Activated T-helper 9 cell treated with anti-CD3 and anti-CD28 coated beads, Interleukin-2, amount 50 U/mL, for 16 hours (primary cell): ENCODE results near the gene OR6F1.
"Not testable (repeated sequence)": the region's sequence is repeated elsewhere in the genome, so short reads cannot be mapped to it uniquely, and the experiment has no call there.

Source experiments
- DNase-seq: peaks from one replicate; pipeline ENCODE4 v3.0.0-alpha.2; 2020; ENCODE audit warnings: low read depth

OR6F1 gene

GRCh38 chr1:247716546-247716945 is at the start of gene OR6F1:
Gene OR6F1, minus strand, starts transcription at chr1:247716646. Its CDS starts 3,891 bp downstream, at chr1:247712755.
- DNase-seq = no peak

- DNase-seq = no peak
Observed at GRCh38 chr1:247760456-247760855, 44.0 kb upstream of the OR6F1 start, which contains the start of gene OR1C1. Gene OR1C1, minus strand, starts transcription at chr1:247760556. Its CDS starts 2,150 bp downstream, at chr1:247758406.

- DNase-seq = not testable (repeated sequence)
Observed at GRCh38 chr1:247754311-247754710, 37.9 kb upstream of the OR6F1 start.

GRCh38 chr1:247749870-247750269 is 33.4 kb upstream of the OR6F1 start:
- no peak for DNase-seq

DNA sequence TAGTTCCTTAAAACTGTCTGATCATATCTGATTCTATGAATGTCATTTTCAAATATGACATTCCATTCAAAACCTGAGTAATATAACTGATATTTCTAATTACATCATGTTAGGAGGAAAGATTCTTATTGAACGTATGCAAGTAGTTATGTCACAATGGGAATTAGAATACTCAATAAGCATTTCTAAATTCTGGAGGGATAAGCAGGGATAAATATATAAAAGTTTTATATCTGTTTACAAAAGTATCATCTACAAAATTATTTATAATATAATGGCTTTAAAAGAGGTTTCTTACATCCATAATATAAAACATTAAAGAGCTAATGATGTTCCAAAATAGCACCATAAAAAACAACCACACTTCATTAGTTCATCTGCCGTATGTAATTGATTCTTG is 31.6 kb upstream of the OR6F1 start, which contains the start of gene OR14A2:
OR14A2 (minus strand) TSS at position 101 of the 400 bp plus-strand sequence.
- no peak for DNase-seq

GRCh38 chr1:247747616-247748015 is 31.2 kb upstream of the OR6F1 start:
- no peak for DNase-seq

GRCh38 chr1:247746391-247746935 is 30.0 kb upstream of the OR6F1 start:
- DNase-seq = no peak

DNA sequence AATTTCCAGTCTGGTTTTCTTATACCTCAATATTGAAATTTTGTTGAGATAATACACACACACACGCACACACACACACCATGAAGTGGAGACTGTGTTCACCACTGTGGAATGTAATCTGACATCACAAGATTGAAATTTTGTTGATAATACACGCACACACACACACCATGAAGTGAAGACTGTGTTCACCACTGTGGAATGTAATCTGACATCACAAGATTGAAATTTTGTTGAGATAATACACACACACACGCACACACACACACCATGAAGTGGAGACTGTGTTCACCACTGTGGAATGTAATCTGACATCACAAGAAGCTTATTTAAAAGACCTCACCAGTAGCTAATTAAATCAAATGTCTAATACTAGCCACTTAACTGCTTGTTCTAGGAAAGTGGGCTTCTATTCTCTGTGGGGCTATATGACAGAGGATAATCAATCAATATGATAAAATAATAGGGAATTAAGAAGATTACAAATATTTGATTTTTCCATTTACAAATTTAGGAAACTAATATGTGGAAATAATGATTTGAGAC is 25.8 kb upstream of the OR6F1 start:
- DNase-seq = not testable (repeated sequence)

GRCh38 chr1:247741756-247742155 is 25.3 kb upstream of the OR6F1 start:
- no peak for DNase-seq

DNA sequence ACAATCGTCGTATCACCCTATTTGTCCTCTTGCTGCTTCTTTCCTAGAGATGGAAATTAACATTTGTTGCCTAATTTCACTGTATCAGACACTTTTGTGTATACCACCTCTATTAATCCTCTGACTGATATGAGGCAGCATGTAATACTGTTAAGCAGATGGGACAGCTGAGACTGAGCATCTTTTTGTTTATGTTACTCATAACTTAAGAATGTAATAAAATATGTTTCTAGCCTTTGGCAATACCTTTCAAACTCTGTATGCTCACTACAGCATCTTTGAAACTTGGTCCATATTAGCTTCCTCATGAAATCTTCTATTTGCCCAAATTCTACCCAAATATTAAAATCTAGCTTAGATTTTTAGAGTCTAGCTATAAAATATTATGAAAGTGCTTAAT is 24.3 kb upstream of the OR6F1 start:
- no peak for DNase-seq

DNA sequence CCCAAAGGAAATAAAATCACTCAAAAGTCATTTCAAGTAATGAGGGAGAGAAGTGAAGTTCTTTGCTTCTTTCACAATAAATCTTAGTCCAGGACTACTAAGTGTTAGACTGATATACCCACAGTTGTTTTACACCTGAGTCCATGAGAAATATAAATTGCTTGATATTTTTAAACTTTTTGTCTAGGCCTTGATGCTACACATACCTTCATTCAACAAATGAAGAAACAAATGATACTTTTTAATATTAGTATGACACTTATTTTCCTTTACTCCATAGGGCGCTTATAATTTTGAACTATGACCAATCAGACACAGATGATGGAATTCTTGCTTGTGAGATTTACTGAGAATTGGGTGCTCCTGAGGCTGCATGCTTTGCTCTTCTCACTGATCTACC is 21.9 kb upstream of the OR6F1 start, which contains the start of gene OR14K1:
OR14K1 (plus strand) TSS at position 301 of the 400 bp plus-strand sequence; CDS start at position 301, 0 bp downstream.
- no peak for DNase-seq

DNA sequence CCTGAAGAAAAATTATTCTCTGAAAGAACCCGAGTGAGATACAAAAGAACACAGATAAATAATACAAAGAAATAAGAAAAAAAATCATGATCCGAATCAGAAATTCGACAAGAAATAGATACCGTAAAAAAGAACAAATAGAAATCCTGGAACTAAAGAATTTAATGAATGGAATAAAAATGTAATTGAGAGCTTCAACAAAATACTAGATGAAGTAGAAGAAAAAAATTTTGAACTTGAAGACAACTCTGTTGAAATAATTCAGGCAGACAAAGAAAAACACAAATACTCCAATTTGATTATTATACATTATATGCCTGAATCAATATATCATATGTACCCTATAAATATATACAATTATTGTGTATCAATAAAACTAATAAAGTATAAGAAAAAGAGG is 4.8 kb upstream of the OR6F1 start:
- DNase-seq = no peak

- no peak for DNase-seq
Observed at GRCh38 chr1:247713753-247714152, 2.7 kb downstream of the OR6F1 start.

GRCh38 chr1:247710681-247711080 is 5.8 kb downstream of the OR6F1 start:
- DNase-seq = not testable (repeated sequence)

- no peak for DNase-seq
Observed at GRCh38 chr1:247701338-247701737, 15.1 kb downstream of the OR6F1 start.

GRCh38 chr1:247681288-247681897 is 35.1 kb downstream of the OR6F1 start:
- DNase-seq = no peak

- DNase-seq = no peak
Observed at GRCh38 chr1:247680171-247680570, 36.3 kb downstream of the OR6F1 start.

DNA sequence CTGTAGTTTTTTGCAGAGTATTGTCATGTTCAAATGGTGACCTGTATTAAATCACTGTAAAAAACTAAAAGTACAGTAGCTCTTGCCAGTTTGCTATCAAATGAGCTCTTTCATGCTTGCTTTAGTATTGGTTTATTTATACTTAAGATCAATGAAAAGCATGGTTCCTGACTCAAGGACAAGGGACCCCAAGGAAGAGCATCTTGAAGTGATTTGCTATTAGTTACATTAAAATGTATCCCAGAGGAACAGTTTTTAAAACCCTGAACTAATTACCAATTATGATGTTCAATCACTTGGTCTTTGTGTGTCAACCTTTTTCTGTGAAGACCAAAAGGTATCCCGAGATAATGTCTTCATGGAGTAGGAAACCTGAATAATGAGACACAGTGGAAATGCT is 36.8 kb downstream of the OR6F1 start, which contains the start of gene OR13G1:
OR13G1 (minus strand) TSS at position 101 of the 400 bp plus-strand sequence. CDS start 6,698 bp downstream, outside the sequence.
- no peak for DNase-seq

DNA sequence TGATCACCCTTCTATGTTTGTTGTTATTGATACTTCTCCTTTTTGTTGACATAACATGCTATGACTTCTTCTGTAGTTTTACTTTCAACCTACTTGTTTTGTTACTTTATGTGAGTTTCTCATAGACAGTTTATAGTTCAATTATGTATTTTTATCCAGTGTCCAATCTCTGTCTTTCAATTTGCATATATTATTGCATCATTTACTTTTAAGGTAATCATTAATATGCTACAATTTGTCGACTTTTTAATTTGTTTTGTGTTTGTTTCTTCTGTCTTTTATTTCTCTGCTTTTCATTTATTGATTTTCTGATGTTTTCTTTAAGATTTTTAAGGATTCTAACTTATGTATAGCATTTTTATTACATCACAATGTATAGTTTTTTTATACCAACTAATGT is 47.2 kb downstream of the OR6F1 start:
- DNase-seq = no peak
